SK-N-DZ (cell line): Measurements from ENCODE around the gene IMPA2.

Source experiments
- DNase-seq: peaks from one replicate; pipeline ENCODE4 v3.0.0-alpha.2; 2015; ENCODE audit warnings: low spot score

IMPA2 gene

GRCh38 chr18:12008181-12008767, 27.0 kb downstream of the IMPA2 start:
- DNase-seq = no peak

GRCh38 chr18:12008842-12009580, 27.7 kb downstream of the IMPA2 start:
- no peak for DNase-seq

- no peak for DNase-seq
Observed at GRCh38 chr18:12009581-12010140, 28.4 kb downstream of the IMPA2 start.

- DNase-seq = no peak
Observed at GRCh38 chr18:12010187-12010802, 29.0 kb downstream of the IMPA2 start.

- DNase-seq = no peak
Observed at GRCh38 chr18:12011199-12011956, 30.1 kb downstream of the IMPA2 start.

- no peak for DNase-seq
Observed at GRCh38 chr18:12011957-12012549, 30.7 kb downstream of the IMPA2 start.

- DNase-seq = no peak
Observed at GRCh38 chr18:12012697-12013096, 31.4 kb downstream of the IMPA2 start.

- no peak for DNase-seq
Observed at GRCh38 chr18:12013186-12013916, 32.0 kb downstream of the IMPA2 start.

GRCh38 chr18:12014086-12014485, 32.8 kb downstream of the IMPA2 start:
- no peak for DNase-seq

GRCh38 chr18:12014521-12015415, 33.5 kb downstream of the IMPA2 start:
- no peak for DNase-seq

- DNase-seq = no peak
Observed at GRCh38 chr18:12015416-12016062, 34.2 kb downstream of the IMPA2 start.

GRCh38 chr18:12017081-12017480, 35.8 kb downstream of the IMPA2 start:
- DNase-seq = no peak

GRCh38 chr18:12018861-12019260, 37.6 kb downstream of the IMPA2 start:
- DNase-seq = no peak

GRCh38 chr18:12021077-12021476, 39.8 kb downstream of the IMPA2 start:
- DNase-seq = no peak

- DNase-seq = no peak
Observed at GRCh38 chr18:12021596-12021995, 40.3 kb downstream of the IMPA2 start.

- DNase-seq = no peak
Observed at GRCh38 chr18:12023375-12023774, 42.1 kb downstream of the IMPA2 start.

- DNase-seq = no peak
Observed at GRCh38 chr18:12026562-12026961, 45.3 kb downstream of the IMPA2 start.

- DNase-seq = no peak
Observed at GRCh38 chr18:12027046-12027445, 45.7 kb downstream of the IMPA2 start.

- no peak for DNase-seq
Observed at GRCh38 chr18:12027480-12027879, 46.2 kb downstream of the IMPA2 start.
